HEK293 (cell line): ENCODE data around the gene NXPE4.
"Not testable (repeated sequence)": the region's sequence is repeated elsewhere in the genome, so short reads cannot be mapped to it uniquely, and the experiment has no call there.

Experiments
- CTCF ChIA-PET: fragments of 350-600 bp; formaldehyde crosslinking; extraction: SDS; loops from one replicate; lab custom pipeline; 2021; ENCODE audit warnings: antibody characterized with exemption; lab: Yijun Ruan, JAX
- POLR2A ChIA-PET: fragments of 300-600 bp; formaldehyde crosslinking; extraction: SDS; loops from one replicate; lab custom pipeline; 2020; ENCODE audit warnings: antibody characterized with exemption, inconsistent platforms; lab: Yijun Ruan, JAX
- H3K27ac ChIP-seq: fragments of 200-500 bp; sonication (Bioruptor generic); 2 replicates; pipeline ENCODE4 v1.5.1; 2014; ENCODE audit warnings: low read depth, low read length, control low read depth, inconsistent platforms; ENCODE audit errors: extremely low read depth
- H3K36me3 ChIP-seq, 2 experiments: fragments of 200-500 bp in 1 of 2; sonication (Bioruptor generic) in 1 of 2; 1 replicate in 1 of 2; 2 replicates in 1 of 2; pipeline ENCODE4 v1.5.1; 2014 to 2017; ENCODE audit warnings: inconsistent platforms in 2 of 2, low read length in 2 of 2; ENCODE audit not compliant: control insufficient read depth in 2 of 2, insufficient read depth in 1 of 2
- H3K4me1 ChIP-seq: fragments of 200-500 bp; sonication (Bioruptor generic); 2 replicates; pipeline ENCODE4 v1.5.1; 2014; ENCODE audit warnings: mild to moderate bottlenecking, low read length, inconsistent platforms; ENCODE audit not compliant: control insufficient read depth, insufficient read depth
- H3K4me3 ChIP-seq: 2 replicates; pipeline ENCODE4 v1.5.1; 2011; ENCODE audit warnings: low read depth, mild to moderate bottlenecking, control low read depth, low read length, moderate library complexity
- H3K9me3 ChIP-seq: fragments of 200-500 bp; sonication (Bioruptor generic); 2 replicates; pipeline ENCODE4 v1.5.1; 2014; ENCODE audit warnings: low read depth, low read length, inconsistent platforms; ENCODE audit not compliant: control insufficient read depth, insufficient read depth
- GLIS1 ChIP-seq: fragments of 450-650 bp; formaldehyde crosslinking; IDR thresholded peaks from 2 replicates; pipeline ENCODE4 v1.5.1; 2016; ENCODE audit warnings: missing biosample characterization, missing genetic modification characterization
- IKZF3 ChIP-seq: fragments of 450-650 bp; IDR thresholded peaks from 2 replicates; pipeline ENCODE4 v1.5.0; 2018; ENCODE audit warnings: missing biosample characterization, mild to moderate bottlenecking, missing genetic modification characterization, moderate library complexity
- KLF1 ChIP-seq: fragments of 450-650 bp; formaldehyde crosslinking; IDR thresholded peaks from 2 replicates; pipeline ENCODE4 v1.5.1; 2016; ENCODE audit warnings: missing biosample characterization, missing genetic modification characterization
- KLF8 ChIP-seq: fragments of 450-650 bp; formaldehyde crosslinking; IDR thresholded peaks from 2 replicates; pipeline ENCODE4 v1.5.1; 2016; ENCODE audit warnings: missing biosample characterization, missing genetic modification characterization
- OVOL3 ChIP-seq: fragments of 450-650 bp; formaldehyde crosslinking; IDR thresholded peaks from 2 replicates; pipeline ENCODE4 v1.5.1; 2016; ENCODE audit warnings: missing biosample characterization, missing genetic modification characterization
- ZFP3 ChIP-seq: fragments of 450-650 bp; formaldehyde crosslinking; IDR thresholded peaks from 2 replicates; pipeline ENCODE4 v1.5.1; 2016; ENCODE audit warnings: low read depth, missing biosample characterization, missing genetic modification characterization
- ZNF114 ChIP-seq: fragments of 450-650 bp; formaldehyde crosslinking; IDR thresholded peaks from 2 replicates; pipeline ENCODE4 v1.5.0; 2017; ENCODE audit warnings: missing biosample characterization, missing genetic modification characterization
- ZNF132 ChIP-seq: fragments of 450-650 bp; formaldehyde crosslinking; IDR thresholded peaks from 2 replicates; pipeline ENCODE4 v1.5.1; 2017; ENCODE audit warnings: missing biosample characterization, missing genetic modification characterization, borderline replicate concordance
- ZNF133 ChIP-seq: fragments of 450-650 bp; formaldehyde crosslinking; IDR thresholded peaks from 2 replicates; pipeline ENCODE4 v1.5.1; 2016; ENCODE audit warnings: missing biosample characterization, missing genetic modification characterization
- ZNF155 ChIP-seq: fragments of 450-650 bp; formaldehyde crosslinking; IDR thresholded peaks from 2 replicates; pipeline ENCODE4 v1.5.1; 2016; ENCODE audit warnings: missing biosample characterization, missing genetic modification characterization
- ZNF292 ChIP-seq: fragments of 450-650 bp; formaldehyde crosslinking; IDR thresholded peaks from 2 replicates; pipeline ENCODE4 v1.5.1; 2016; ENCODE audit warnings: low read depth, missing biosample characterization, missing genetic modification characterization, borderline replicate concordance
- ZNF341 ChIP-seq: fragments of 450-650 bp; formaldehyde crosslinking; IDR thresholded peaks from 2 replicates; pipeline ENCODE4; 2016; ENCODE audit warnings: low read depth, missing biosample characterization, missing genetic modification characterization
- ZNF350 ChIP-seq: fragments of 450-650 bp; formaldehyde crosslinking; IDR thresholded peaks from 2 replicates; pipeline ENCODE4 v1.5.0; 2017; ENCODE audit warnings: missing biosample characterization, mild to moderate bottlenecking, missing genetic modification characterization
- ZNF37A ChIP-seq: fragments of 450-650 bp; IDR thresholded peaks from 2 replicates; pipeline ENCODE4 v1.5.1; 2018; ENCODE audit warnings: missing biosample characterization, missing genetic modification characterization
- ZNF426 ChIP-seq: fragments of 450-650 bp; formaldehyde crosslinking; IDR thresholded peaks from 2 replicates; pipeline ENCODE4 v1.5.1; 2017; ENCODE audit warnings: missing biosample characterization, missing genetic modification characterization, mild to moderate bottlenecking, inconsistent platforms, moderate library complexity
- ZNF548 ChIP-seq: fragments of 450-650 bp; formaldehyde crosslinking; IDR thresholded peaks from 2 replicates; pipeline ENCODE4 v1.5.1; 2016; ENCODE audit warnings: missing biosample characterization, missing genetic modification characterization
- ZNF629 ChIP-seq: fragments of 450-650 bp; formaldehyde crosslinking; IDR thresholded peaks from 2 replicates; pipeline ENCODE4 v1.5.1; 2017; ENCODE audit warnings: missing biosample characterization, missing genetic modification characterization
- ZNF670 ChIP-seq: fragments of 450-650 bp; formaldehyde crosslinking; IDR thresholded peaks from 2 replicates; pipeline ENCODE4 v1.5.1; 2016; ENCODE audit warnings: missing biosample characterization, missing genetic modification characterization, low read depth
- ZNF707 ChIP-seq: fragments of 450-650 bp; formaldehyde crosslinking; IDR thresholded peaks from 2 replicates; pipeline ENCODE4 v1.5.1; 2016; ENCODE audit warnings: missing biosample characterization, missing genetic modification characterization
- ZSCAN16 ChIP-seq: fragments of 450-650 bp; formaldehyde crosslinking; IDR thresholded peaks from 2 replicates; pipeline ENCODE4 v1.5.1; 2016; ENCODE audit warnings: missing biosample characterization, missing genetic modification characterization
- ZXDB ChIP-seq: fragments of 450-650 bp; formaldehyde crosslinking; IDR thresholded peaks from 2 replicates; pipeline ENCODE4 v1.5.1; 2016; ENCODE audit warnings: missing biosample characterization, missing genetic modification characterization
- TF ChIP-seq, protein P1 (sequence below): fragments of 450-650 bp; formaldehyde crosslinking; IDR thresholded peaks from 2 replicates; pipeline ENCODE4 v1.5.1; 2016; ENCODE audit warnings: missing biosample characterization, missing genetic modification characterization, low read depth
- TF ChIP-seq, protein P2 (sequence below): fragments of 450-650 bp; formaldehyde crosslinking; IDR thresholded peaks from 2 replicates; pipeline ENCODE4 v1.5.1; 2016; ENCODE audit warnings: missing biosample characterization, missing genetic modification characterization
- TF ChIP-seq, protein P3 (sequence below): fragments of 450-650 bp; formaldehyde crosslinking; IDR thresholded peaks from 2 replicates; pipeline ENCODE4 v1.5.1; 2016; ENCODE audit warnings: missing biosample characterization, missing genetic modification characterization
- TF ChIP-seq, protein P4 (sequence below): fragments of 450-650 bp; formaldehyde crosslinking; IDR thresholded peaks from 2 replicates; pipeline ENCODE4 v1.5.1; 2017; ENCODE audit warnings: missing biosample characterization, missing genetic modification characterization

Gene NXPE4

DNA sequence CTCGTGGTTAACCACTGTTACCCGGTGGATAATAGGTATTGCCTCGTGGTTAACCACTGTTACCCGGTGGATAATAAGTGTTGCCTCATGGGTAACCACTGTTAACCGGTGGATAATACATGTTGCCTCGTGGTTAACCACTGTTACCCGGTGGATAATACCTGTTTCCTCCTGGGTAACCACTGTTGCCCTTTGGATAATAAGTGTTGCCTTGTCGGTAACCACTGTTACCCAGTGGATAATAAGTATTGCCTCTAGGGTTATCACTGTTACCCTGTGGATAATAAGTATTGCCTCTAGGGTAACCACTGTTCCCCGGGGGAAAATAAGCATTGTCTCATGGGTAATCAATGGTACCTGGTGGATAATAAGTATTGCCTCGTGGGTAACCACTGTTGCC is 15.0 kb upstream of the NXPE4 start:
- H3K4me1 ChIP-seq: no peaks in the 10 kb centered on the region
- CTCF ChIA-PET: no interaction called here
- POLR2A ChIA-PET: no interaction called here
- TF ChIP-seq, protein P1, sequence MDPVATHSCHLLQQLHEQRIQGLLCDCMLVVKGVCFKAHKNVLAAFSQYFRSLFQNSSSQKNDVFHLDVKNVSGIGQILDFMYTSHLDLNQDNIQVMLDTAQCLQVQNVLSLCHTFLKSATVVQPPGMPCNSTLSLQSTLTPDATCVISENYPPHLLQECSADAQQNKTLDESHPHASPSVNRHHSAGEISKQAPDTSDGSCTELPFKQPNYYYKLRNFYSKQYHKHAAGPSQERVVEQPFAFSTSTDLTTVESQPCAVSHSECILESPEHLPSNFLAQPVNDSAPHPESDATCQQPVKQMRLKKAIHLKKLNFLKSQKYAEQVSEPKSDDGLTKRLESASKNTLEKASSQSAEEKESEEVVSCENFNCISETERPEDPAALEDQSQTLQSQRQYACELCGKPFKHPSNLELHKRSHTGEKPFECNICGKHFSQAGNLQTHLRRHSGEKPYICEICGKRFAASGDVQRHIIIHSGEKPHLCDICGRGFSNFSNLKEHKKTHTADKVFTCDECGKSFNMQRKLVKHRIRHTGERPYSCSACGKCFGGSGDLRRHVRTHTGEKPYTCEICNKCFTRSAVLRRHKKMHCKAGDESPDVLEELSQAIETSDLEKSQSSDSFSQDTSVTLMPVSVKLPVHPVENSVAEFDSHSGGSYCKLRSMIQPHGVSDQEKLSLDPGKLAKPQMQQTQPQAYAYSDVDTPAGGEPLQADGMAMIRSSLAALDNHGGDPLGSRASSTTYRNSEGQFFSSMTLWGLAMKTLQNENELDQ (tag by site-specific recombination): no peak
- no peak for TF ChIP-seq KLF1 (tag by site-specific recombination)
- TF ChIP-seq ZNF707 (tag by site-specific recombination): no peak
- no peak for TF ChIP-seq ZNF426 (tag by site-specific recombination)
- TF ChIP-seq, protein P2, sequence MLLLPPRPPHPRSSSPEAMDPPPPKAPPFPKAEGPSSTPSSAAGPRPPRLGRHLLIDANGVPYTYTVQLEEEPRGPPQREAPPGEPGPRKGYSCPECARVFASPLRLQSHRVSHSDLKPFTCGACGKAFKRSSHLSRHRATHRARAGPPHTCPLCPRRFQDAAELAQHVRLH (tag by site-specific recombination): no peak
- TF ChIP-seq KLF8 (tag by site-specific recombination): no peak
- TF ChIP-seq ZNF132 (tag by site-specific recombination): no peak
- TF ChIP-seq ZNF670: no peak
- TF ChIP-seq ZNF155 (tag by site-specific recombination): no peak
- TF ChIP-seq ZSCAN16 (tag by site-specific recombination): no peak
- TF ChIP-seq ZNF133 (tag by site-specific recombination): no peak
- no peak for TF ChIP-seq IKZF3 (tag by site-specific recombination)
- TF ChIP-seq OVOL3 (tag by site-specific recombination): no peak
- TF ChIP-seq ZNF292 (tag by site-specific recombination): no peak
- no peak for TF ChIP-seq ZNF114 (tag by site-specific recombination)
- TF ChIP-seq ZNF629: no peak
- TF ChIP-seq ZFP3 (tag by site-specific recombination): no peak
- TF ChIP-seq ZNF341 (tag by site-specific recombination): no peak
- TF ChIP-seq, protein P3, sequence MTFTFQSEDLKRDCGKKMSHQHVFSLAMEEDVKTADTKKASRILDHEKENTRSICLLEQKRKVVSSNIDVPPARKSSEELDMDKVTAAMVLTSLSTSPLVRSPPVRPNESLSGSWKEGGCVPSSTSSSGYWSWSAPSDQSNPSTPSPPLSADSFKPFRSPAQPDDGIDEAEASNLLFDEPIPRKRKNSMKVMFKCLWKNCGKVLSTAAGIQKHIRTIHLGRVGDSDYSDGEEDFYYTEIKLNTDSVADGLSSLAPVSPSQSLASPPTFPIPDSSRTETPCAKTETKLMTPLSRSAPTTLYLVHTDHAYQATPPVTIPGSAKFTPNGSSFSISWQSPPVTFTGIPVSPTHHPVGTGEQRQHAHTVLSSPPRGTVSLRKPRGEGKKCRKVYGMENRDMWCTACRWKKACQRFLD (tag by site-specific recombination): no peak
- TF ChIP-seq, all 188 proteins: peak for 0
- Histone ChIP-seq H3K36me3 (no peaks in the 10 kb centered on the region), H3K27ac (no peak overlapping the region), H3K4me3 (no peak overlapping the region), H3K9me3 (no peaks in the 10 kb centered on the region)

DNA sequence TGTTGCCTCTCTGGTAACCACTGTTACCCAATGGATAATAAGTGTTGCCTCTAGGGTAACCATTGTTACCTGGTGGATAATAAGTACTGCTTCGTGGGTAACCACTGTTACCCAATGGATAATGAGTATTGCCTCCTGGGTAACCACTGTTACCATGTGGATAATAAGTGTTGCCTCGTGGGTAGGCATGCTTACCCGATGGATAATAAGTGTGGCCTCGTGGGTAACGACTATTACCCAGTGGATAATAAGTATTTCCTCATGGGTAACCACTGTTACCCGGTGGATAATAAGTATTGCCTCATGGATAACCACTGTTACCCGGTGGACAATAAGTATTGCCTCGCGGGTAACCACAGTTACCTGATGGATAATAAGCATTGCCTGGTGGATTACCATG is 13.8 kb upstream of the NXPE4 start:
- H3K4me3 ChIP-seq: no peak overlapping the region

DNA sequence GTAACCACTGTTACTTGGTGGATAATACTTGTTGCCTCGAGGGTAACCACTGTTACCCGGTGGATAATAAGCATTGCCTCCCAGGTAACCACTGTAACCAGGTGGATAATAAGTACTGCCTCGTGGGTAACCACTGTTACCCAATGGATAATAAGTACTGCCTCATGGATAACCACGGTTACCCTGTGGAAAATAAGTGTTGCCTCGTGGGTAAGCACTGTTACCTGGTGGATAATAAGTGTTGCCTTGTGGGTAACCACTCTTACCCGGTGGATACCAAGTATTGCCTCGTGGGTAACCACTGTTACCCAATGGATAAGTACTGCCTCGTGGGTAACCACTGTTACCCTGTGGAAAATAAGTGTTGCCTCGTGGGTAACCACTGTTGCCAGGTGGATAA is 13.0 kb upstream of the NXPE4 start:
- H3K27ac ChIP-seq, H3K4me3 ChIP-seq, H3K36me3 ChIP-seq, H3K4me1 ChIP-seq, CTCF ChIA-PET, POLR2A ChIA-PET, H3K9me3 ChIP-seq: not testable (repeated sequence)

More for the DNA sequence above, 13.8 kb upstream of the NXPE4 start:
- Histone ChIP-seq H3K27ac (no peak overlapping the region), H3K4me1 (no peaks in the 10 kb centered on the region), H3K9me3 (no peaks in the 10 kb centered on the region), H3K36me3 (no peaks in the 10 kb centered on the region)
- TF ChIP-seq ZNF548 (tag by site-specific recombination) (no peak), GLIS1 (tag by site-specific recombination) (no peak), ZNF37A (tag by site-specific recombination) (no peak), ZXDB (tag by site-specific recombination) (no peak), ZNF155 (tag by site-specific recombination) (no peak), ZNF350 (tag by site-specific recombination) (no peak)
- TF ChIP-seq, protein P4, sequence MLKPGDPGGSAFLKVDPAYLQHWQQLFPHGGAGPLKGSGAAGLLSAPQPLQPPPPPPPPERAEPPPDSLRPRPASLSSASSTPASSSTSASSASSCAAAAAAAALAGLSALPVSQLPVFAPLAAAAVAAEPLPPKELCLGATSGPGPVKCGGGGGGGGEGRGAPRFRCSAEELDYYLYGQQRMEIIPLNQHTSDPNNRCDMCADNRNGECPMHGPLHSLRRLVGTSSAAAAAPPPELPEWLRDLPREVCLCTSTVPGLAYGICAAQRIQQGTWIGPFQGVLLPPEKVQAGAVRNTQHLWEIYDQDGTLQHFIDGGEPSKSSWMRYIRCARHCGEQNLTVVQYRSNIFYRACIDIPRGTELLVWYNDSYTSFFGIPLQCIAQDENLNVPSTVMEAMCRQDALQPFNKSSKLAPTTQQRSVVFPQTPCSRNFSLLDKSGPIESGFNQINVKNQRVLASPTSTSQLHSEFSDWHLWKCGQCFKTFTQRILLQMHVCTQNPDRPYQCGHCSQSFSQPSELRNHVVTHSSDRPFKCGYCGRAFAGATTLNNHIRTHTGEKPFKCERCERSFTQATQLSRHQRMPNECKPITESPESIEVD (tag by site-specific recombination): no peak
- ChIA-PET POLR2A (no interaction called here), CTCF (no interaction called here)
